Lower leg skin (tissue), 3 donors: Measurements from ENCODE around the gene MEF2D.

Source experiments
- POLR2A ChIP-seq, 2 donors: fragments of 450-650 bp; IDR thresholded peaks; one replicate each; pipeline ENCODE4 v1.6.1; 2016 to 2017; ENCODE audit warnings: antibody characterized with exemption in 2 of 2, mild to moderate bottlenecking in 1 of 2, moderate library complexity in 1 of 2
- TF ChIP-seq, protein P1 (sequence below), 3 donors: fragments of 450-650 bp; IDR thresholded peaks; one replicate each; pipeline ENCODE4 v1.5.1; 2016; ENCODE audit warnings: antibody characterized with exemption in 3 of 3, mild to moderate bottlenecking in 3 of 3, moderate library complexity in 2 of 3

DNA sequence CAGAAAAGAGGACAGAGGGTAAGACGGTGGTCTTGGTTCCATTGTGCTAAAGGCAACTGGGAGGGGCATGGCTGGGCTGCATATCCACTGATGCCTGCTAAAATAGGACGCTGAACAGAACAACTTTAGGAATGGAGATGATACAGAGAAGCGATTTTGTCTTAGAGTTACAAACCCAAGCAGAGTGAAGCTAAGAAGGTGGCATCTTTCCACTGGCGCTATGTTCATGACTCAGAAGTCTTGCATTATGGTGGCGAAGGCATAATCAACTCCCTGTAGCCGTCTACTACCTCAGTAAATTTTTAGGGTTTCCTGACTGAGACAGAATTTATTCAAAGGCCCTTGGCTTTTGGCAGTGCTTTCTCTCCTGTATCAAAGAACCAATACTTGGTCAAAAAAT lies 57.3 kb downstream of the MEF2D start:
- TF ChIP-seq, protein P1, sequence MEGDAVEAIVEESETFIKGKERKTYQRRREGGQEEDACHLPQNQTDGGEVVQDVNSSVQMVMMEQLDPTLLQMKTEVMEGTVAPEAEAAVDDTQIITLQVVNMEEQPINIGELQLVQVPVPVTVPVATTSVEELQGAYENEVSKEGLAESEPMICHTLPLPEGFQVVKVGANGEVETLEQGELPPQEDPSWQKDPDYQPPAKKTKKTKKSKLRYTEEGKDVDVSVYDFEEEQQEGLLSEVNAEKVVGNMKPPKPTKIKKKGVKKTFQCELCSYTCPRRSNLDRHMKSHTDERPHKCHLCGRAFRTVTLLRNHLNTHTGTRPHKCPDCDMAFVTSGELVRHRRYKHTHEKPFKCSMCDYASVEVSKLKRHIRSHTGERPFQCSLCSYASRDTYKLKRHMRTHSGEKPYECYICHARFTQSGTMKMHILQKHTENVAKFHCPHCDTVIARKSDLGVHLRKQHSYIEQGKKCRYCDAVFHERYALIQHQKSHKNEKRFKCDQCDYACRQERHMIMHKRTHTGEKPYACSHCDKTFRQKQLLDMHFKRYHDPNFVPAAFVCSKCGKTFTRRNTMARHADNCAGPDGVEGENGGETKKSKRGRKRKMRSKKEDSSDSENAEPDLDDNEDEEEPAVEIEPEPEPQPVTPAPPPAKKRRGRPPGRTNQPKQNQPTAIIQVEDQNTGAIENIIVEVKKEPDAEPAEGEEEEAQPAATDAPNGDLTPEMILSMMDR (IDR thresholded peaks at IDR 0.05), result no peak
- TF ChIP-seq POLR2A (IDR thresholded peaks at IDR 0.05), result no peak
